ENCODE results near the gene GXYLT2.

GRCh38 chr3:72942427-72942826 is 54.6 kb downstream of the GXYLT2 start:
- TF ChIP-seq CTCF (conservative IDR thresholded peaks at IDR 0.05; ENCODE audit: low read depth in 2 of 2) (no peak), POLR2AphosphoS5 (IDR thresholded peaks at IDR 0.05; ENCODE audit: low read depth) (no peak)

Measured in GM23338 (cell line).